GM23338 (cell line): ENCODE data around the gene PTPA. TPM values are rescaled to one million over a fixed set of nuclear protein-coding genes. Genes with fewer than 3 reads are reported as not detected.

ENCODE experiments used
- ATAC-seq: fragments of 200-7000 bp; cut with Tn5 transposase; 3 replicates; pipeline ENCODE4 v1.9.1; 2020
- DNase-seq: peaks from one replicate; pipeline ENCODE4 v3.0.0-alpha.2; 2015; ENCODE audit warnings: low spot score
- H2AFZ ChIP-seq: fragments of 200-600 bp; sonication (generic); 2 replicates; pipeline ENCODE4 v1.8.0; 2016; ENCODE audit warnings: antibody characterized with exemption, mild to moderate bottlenecking, moderate library complexity
- H3F3A ChIP-seq: fragments of 200-600 bp; sonication (generic); replicated peaks from 2 replicates; pipeline ENCODE4 v1.8.0; 2017; ENCODE audit warnings: antibody characterized with exemption, mixed run types, low read depth
- H3K27ac ChIP-seq: fragments of 200-600 bp; sonication (generic); 2 replicates; pipeline ENCODE4 v1.6.1; 2016; ENCODE audit warnings: low read depth
- H3K27me3 ChIP-seq: fragments of 200-600 bp; sonication (generic); 2 replicates; pipeline ENCODE4 v1.8.0; 2016; ENCODE audit warnings: mild to moderate bottlenecking, mixed run types, moderate library complexity; ENCODE audit not compliant: insufficient read depth
- H3K36me3 ChIP-seq: fragments of 200-600 bp; sonication (generic); 2 replicates; pipeline ENCODE4 v1.8.0; 2016; ENCODE audit warnings: mild to moderate bottlenecking; ENCODE audit not compliant: insufficient read depth
- H3K4me1 ChIP-seq: fragments of 200-600 bp; sonication (generic); 2 replicates; pipeline ENCODE4 v1.8.0; 2016; ENCODE audit warnings: mild to moderate bottlenecking, moderate library complexity; ENCODE audit not compliant: insufficient read depth
- H3K4me2 ChIP-seq: fragments of 200-600 bp; sonication (generic); 2 replicates; pipeline ENCODE4 v1.7.1; 2017; ENCODE audit warnings: mixed run types
- H3K4me3 ChIP-seq: fragments of 200-600 bp; sonication (generic); 2 replicates; pipeline ENCODE4 v1.6.1; 2016; ENCODE audit warnings: mixed run types
- H3K79me2 ChIP-seq: fragments of 200-600 bp; sonication (generic); replicated peaks from 2 replicates; pipeline ENCODE4 v1.8.0; 2017; ENCODE audit warnings: mild to moderate bottlenecking; ENCODE audit not compliant: insufficient read depth
- H3K9me2 ChIP-seq: fragments of 200-600 bp; sonication (generic); 2 replicates; pipeline ENCODE4 v1.8.0; 2017; ENCODE audit not compliant: insufficient read depth
- H4K20me1 ChIP-seq: fragments of 200-600 bp; sonication (generic); replicated peaks from 2 replicates; pipeline ENCODE4 v1.8.0; 2017; ENCODE audit warnings: mild to moderate bottlenecking; ENCODE audit not compliant: insufficient read depth
- H3K27ac Mint-ChIP-seq: 2 replicates; pipeline ENCODE4 v1.8.0; 2020; ENCODE audit warnings: inconsistent platforms, mild to moderate bottlenecking, moderate library complexity, mixed read lengths
- H3K27me3 Mint-ChIP-seq: 3 replicates; pipeline ENCODE4 v1.8.0; 2022; ENCODE audit warnings: low read depth, mild to moderate bottlenecking, moderate library complexity, mixed read lengths, inconsistent platforms; ENCODE audit not compliant: insufficient read depth, poor library complexity
- H3K36me3 Mint-ChIP-seq: 3 replicates; pipeline ENCODE4 v1.8.0; 2021; ENCODE audit warnings: low read depth, mild to moderate bottlenecking, inconsistent platforms, moderate library complexity, mixed read lengths
- H3K4me1 Mint-ChIP-seq: 3 replicates; pipeline ENCODE4 v1.8.0; 2020; ENCODE audit warnings: mild to moderate bottlenecking, inconsistent platforms, mixed read lengths
- H3K4me3 Mint-ChIP-seq: 3 replicates; pipeline ENCODE4 v1.8.0; 2021; ENCODE audit warnings: moderate library complexity, mild to moderate bottlenecking, inconsistent platforms, mixed read lengths
- H3K9me3 Mint-ChIP-seq: 3 replicates; pipeline ENCODE4 v1.8.0; 2020; ENCODE audit warnings: moderate library complexity, mild to moderate bottlenecking, inconsistent platforms, mixed read lengths
- CREB1 ChIP-seq: fragments of 250-450 bp; sonication (Bioruptor Pico); IDR thresholded peaks from 2 replicates; pipeline ENCODE4 v1.5.0; 2020; ENCODE audit warnings: low read depth, mild to moderate bottlenecking, moderate library complexity
- EZH2 ChIP-seq: fragments of 200-600 bp; sonication (generic); IDR thresholded peaks from one replicate; pipeline ENCODE4 v1.8.0; 2017; ENCODE audit warnings: antibody characterized with exemption, mild to moderate bottlenecking, low read depth; ENCODE audit not compliant: unreplicated experiment
- JUNB ChIP-seq: IDR thresholded peaks from one replicate; pipeline ENCODE4 v1.6.1; 2016; ENCODE audit warnings: antibody characterized with exemption; ENCODE audit not compliant: unreplicated experiment
- NANOG ChIP-seq: IDR thresholded peaks from 2 replicates; pipeline ENCODE4 v1.6.1; 2016; ENCODE audit warnings: antibody characterized with exemption, borderline replicate concordance
- POLR2AphosphoS5 ChIP-seq: IDR thresholded peaks from 2 replicates; pipeline ENCODE4 v1.6.1; 2016; ENCODE audit warnings: antibody characterized with exemption, low read depth
- STAT1 ChIP-seq: IDR thresholded peaks from one replicate; pipeline ENCODE4 v1.6.1; 2016; ENCODE audit warnings: antibody characterized with exemption; ENCODE audit not compliant: unreplicated experiment
- ZNF114 ChIP-seq: fragments of 250-450 bp; sonication (Bioruptor Pico); IDR thresholded peaks from 2 replicates; pipeline ENCODE4 v1.5.0; 2020; ENCODE audit warnings: mild to moderate bottlenecking, moderate library complexity
- ZNF331 ChIP-seq: fragments of 250-450 bp; sonication (Bioruptor Pico); IDR thresholded peaks from 2 replicates; pipeline ENCODE4 v1.5.0; 2020; ENCODE audit warnings: low read depth, mild to moderate bottlenecking, moderate library complexity
- polyA plus RNA-seq: library from polyadenylated mRNA; unstranded; fragments of >200 nt; fragmentation: Nextera tagmentation; extraction: Ambion mirVana; gene quantifications from 2 replicates; pipeline ENCODE4 v1.2.1, GENCODE V29; 2016
- total RNA-seq: library from RNA; depleted of rRNA; stranded (reverse); fragments of >200 nt; shearing (Covaris generic); gene quantifications from 2 replicates; pipeline ENCODE4 v1.2.3, GENCODE V29; 2014
- TF ChIP-seq, protein P1 (sequence below), 2 experiments: fragments of 200-600 bp in 1 of 2; sonication (generic) in 1 of 2; conservative IDR thresholded peaks; 2 replicates each; pipeline versions ENCODE4 v1.5.1 to v1.6.1; 2016 to 2017; ENCODE audit warnings: antibody characterized with exemption in 2 of 2, low read depth in 2 of 2, mild to moderate bottlenecking in 2 of 2, moderate library complexity in 1 of 2

Gene PTPA
- total and polyA plus RNA-seq, 2 experiments from 2014 or later: 53.9 to 122 TPM

DNA sequence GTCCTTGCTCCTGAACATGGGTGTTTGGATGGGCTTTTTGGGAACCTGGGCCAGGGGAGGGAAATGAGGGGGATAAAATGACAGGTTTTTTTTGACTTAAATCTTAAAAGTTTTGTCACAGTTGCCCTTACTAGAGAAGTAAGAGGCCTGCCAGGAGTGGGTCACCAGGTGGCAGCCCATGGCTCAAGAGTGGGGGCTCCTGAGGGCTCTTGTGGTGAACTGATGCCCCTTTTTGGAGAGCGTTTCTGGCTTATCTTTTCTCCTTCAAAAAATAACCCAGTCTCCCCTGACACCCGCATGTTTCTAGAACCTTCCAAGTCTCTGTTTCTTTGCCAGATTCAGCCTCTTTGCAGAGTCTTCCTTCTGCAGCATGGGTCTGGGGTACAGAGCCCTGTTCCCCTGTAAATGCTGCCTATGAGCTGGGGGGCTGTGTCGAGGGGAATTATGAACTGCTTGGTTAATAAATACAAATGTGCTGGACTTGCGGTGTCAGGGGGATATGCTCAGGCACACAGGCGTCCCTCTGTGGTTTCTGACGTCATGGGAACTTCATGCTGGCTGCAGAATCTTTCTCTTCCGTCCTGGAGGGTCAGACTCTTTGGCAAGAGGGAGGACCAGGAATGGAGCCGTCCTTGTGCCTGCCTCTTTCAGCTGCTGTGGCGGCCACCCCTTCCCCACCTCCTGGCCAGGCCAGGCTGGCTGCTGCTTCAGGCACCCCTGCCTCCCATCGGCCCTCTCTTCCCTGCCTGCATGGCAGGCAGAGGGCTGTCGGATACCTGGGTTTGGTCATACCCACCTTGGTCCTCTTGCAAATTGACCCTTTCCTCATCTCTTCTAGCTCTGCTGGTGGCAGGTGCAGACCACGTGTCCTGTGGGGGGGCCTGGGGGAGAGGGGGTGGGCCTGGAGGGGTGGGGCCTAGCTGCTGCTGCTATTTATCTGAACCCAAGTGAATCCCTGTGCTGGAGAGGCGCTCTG is 30.1 kb downstream of the PTPA start:
- Histone ChIP-seq H3K36me3 (peaks cover 6% of the 10 kb centered on the region), H3K27me3 (no peaks in the 10 kb centered on the region), H3K4me1 (peaks cover 54% of the 10 kb centered on the region), H3K9me2 (no peaks in the 10 kb centered on the region), H4K20me1 (peaks cover 3% of the 10 kb centered on the region; the same call in 1 of the 2 replicates), H3F3A (peaks cover 6% of the 10 kb centered on the region), H3K4me2 (peak overlapping the region; percentile 86), H3K79me2 (peaks cover 8% of the 10 kb centered on the region), H2AFZ (no peak overlapping the region), H3K4me3 (peak overlapping the region; percentile 57), H3K27ac (peak overlapping the region; percentile 100)
- peaks cover 71% of the 10 kb centered on the region for H3K4me1 Mint-ChIP-seq
- ATAC-seq (no peak), DNase-seq (no peak)
- TF ChIP-seq STAT1 (no peak), CREB1 (CRISPR knock-in tag) (0 out of 2 replicates have a peak, but pooled peaks have one; percentile 6)
- H3K36me3 Mint-ChIP-seq: peaks cover 44% of the 10 kb centered on the region
- peak overlapping the region; percentile 73 for H3K4me3 Mint-ChIP-seq
- H3K27ac Mint-ChIP-seq: peak overlapping the region; percentile 98
- no peaks in the 10 kb centered on the region for H3K9me3 Mint-ChIP-seq
- peaks cover 44% of the 10 kb centered on the region for H3K27me3 Mint-ChIP-seq

DNA sequence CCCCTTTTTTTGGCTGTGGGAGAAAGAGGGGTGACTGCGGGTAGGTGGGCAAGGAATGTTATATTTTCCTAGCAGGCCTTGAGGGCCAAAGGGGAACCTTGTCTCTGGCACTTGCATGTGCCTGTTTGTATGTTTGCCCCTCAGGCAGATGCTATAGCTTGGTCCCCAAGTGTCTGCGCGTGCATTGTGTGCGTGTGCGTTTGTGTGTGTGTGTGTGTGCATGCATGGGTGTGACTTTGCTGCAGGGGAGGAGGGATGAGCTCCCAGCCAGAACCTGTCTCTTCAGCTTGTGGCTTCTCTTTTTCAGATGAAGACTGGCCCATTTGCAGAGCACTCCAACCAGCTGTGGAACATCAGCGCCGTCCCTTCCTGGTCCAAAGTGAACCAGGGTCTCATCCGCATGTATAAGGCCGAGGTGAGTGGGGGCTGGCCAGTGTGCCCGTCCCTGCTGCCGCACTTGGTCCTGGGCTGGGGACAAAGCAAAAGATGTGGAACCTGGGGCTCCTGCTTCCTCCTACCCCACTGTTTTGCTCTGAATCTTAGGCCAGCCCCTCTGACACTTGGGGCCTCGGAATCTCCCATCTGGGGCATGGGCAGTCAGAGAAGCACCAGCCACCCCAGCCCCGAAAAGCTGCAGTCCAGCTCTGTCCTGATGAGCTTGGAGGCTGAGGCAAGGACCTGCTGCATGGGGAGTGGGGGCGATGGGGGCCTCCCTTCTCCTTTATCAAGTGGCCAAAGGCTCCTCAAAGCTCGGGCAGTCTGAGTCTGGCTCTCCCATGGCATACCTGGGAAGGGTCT is 31.1 kb downstream of the PTPA start:
- Histone ChIP-seq H3K4me2 (peak overlapping the region; percentile 72), H3K4me1 (peaks cover 59% of the 10 kb centered on the region)
- H3K9me3 Mint-ChIP-seq: no peaks in the 10 kb centered on the region

More for the DNA sequence above, 31.1 kb downstream of the PTPA start:
- H4K20me1 ChIP-seq: peaks cover 9% of the 10 kb centered on the region
- H3K4me3 ChIP-seq: peak overlapping the region; percentile 36; the same call in 1 of the 2 replicates
- Mint-ChIP-seq H3K4me3 (peak overlapping the region; percentile 73), H3K27ac (peak overlapping the region; percentile 89), H3K36me3 (peaks cover 40% of the 10 kb centered on the region), H3K27me3 (peaks cover 45% of the 10 kb centered on the region), H3K4me1 (peaks cover 81% of the 10 kb centered on the region)
- H3K27me3 ChIP-seq: no peaks in the 10 kb centered on the region
- H3F3A ChIP-seq: peaks cover 6% of the 10 kb centered on the region
- no peak overlapping the region for H2AFZ ChIP-seq
- H3K36me3 ChIP-seq: peaks cover 6% of the 10 kb centered on the region
- no peak for ATAC-seq
- H3K79me2 ChIP-seq: peaks cover 8% of the 10 kb centered on the region
- no peak for DNase-seq
- TF ChIP-seq, protein P1, sequence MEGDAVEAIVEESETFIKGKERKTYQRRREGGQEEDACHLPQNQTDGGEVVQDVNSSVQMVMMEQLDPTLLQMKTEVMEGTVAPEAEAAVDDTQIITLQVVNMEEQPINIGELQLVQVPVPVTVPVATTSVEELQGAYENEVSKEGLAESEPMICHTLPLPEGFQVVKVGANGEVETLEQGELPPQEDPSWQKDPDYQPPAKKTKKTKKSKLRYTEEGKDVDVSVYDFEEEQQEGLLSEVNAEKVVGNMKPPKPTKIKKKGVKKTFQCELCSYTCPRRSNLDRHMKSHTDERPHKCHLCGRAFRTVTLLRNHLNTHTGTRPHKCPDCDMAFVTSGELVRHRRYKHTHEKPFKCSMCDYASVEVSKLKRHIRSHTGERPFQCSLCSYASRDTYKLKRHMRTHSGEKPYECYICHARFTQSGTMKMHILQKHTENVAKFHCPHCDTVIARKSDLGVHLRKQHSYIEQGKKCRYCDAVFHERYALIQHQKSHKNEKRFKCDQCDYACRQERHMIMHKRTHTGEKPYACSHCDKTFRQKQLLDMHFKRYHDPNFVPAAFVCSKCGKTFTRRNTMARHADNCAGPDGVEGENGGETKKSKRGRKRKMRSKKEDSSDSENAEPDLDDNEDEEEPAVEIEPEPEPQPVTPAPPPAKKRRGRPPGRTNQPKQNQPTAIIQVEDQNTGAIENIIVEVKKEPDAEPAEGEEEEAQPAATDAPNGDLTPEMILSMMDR (conservative IDR thresholded peaks at IDR 0.05; ENCODE audit: low read depth in 2 of 2): no peak
- TF ChIP-seq POLR2AphosphoS5 (no peak), NANOG (no peak), ZNF114 (no peak), EZH2 (no peak), JUNB (no peak), ZNF331 (CRISPR knock-in tag) (no peak)
- peak overlapping the region; percentile 83 for H3K27ac ChIP-seq
- H3K9me2 ChIP-seq: no peaks in the 10 kb centered on the region
